Stimulated activated CD4-positive, alpha-beta T cell treated with anti-CD3 and anti-CD28 coated beads, Interleukin-2, amount 100 ng/mL, for 24 hours (primary cell): ENCODE results near the gene SEPTIN5.

Experiments used
- DNase-seq, 2 donors: peaks; one replicate each; pipeline ENCODE4 v3.0.0-alpha.2; 2020

SEPTIN5 gene

DNA sequence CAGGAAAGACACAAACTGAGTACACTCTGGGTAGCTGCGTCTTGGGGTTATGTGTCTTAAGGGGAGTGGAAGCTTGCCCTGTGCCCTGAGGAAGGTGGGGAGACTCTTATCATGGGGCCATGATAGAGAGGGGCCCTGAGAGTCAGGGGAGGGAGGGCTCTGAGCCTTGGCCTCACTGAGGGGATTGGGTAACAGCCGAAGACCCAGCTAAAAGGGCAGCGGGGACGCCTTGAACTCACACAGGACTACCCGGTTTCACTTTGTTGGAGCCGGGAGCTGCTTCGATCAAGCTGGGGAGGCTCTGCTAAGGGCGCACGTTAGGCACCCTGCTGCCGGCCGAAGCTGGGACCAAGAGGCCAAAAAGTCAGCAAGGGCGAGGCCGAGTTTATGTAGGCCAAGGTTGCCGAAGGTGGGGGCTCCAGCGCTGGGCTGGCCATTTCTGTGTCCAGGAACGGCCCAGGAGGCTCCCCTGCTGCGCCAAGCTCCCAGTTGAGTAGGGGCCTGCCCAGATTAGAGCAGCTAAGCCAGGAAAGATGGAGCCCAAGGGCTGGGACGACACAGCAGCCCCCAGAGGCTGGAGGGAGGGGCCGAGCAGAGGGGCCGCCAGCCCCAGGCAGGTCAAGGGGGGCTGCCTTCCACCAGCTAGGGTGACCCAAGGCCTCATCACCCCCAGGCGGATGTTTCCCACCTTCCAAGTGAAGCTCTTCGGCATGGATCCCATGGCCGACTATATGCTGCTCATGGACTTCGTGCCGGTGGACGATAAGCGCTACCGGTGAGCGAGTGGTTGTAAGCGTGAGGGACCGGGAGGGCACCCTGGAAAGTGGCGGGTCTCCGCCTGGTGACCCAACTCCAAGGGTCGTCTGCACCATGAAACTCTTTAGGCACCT lies 48.5 kb downstream of the SEPTIN5 start:
- no peak for DNase-seq

DNA sequence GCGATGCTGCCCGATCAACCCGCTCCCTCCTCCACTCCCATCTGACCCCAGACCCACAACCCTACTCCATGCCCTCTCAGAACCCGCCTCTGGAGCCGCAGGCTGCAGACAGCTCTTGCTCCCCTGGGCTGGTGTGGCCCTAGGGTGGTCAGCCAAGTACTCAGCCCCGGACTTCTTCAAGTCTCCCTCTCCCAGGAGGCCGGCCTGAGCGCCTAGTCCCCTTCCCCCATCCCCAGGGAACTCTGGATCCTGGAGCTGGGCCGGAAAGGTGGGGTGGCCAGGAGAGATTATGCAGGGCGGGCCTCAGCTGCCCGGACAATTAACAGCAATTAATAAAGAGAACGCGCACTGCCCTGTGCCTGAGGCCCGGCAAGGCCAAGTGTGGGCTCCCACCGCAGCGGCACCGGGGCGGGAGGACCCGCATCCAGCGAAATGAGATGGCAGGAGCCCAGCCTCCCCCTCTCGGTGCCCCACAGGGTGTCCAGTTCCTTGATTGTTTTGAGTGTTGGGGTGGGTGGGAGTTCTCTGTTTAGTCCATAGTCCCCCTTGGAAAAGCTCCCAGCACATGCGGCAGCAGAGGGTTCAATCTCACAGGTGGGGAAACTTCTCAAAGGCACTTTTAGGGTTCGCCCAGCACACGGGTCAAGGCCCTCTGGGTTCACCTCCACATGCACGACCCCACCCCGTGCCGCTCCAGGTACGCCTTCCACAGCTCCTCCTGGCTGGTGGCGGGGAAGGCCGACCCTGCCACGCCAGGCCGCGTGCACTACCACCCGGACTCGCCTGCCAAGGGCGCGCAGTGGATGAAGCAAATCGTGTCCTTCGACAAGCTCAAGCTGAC lies 49.4 kb downstream of the SEPTIN5 start:
- DNase-seq, result no peak

GRCh38 chr22:19764299-19764593 lies 49.9 kb downstream of the SEPTIN5 start:
- no peak for DNase-seq

- DNase-seq, result no peak
These were observed 50.6 kb downstream of the SEPTIN5 start for GRCh38 chr22:19764636-19765476.

DNA sequence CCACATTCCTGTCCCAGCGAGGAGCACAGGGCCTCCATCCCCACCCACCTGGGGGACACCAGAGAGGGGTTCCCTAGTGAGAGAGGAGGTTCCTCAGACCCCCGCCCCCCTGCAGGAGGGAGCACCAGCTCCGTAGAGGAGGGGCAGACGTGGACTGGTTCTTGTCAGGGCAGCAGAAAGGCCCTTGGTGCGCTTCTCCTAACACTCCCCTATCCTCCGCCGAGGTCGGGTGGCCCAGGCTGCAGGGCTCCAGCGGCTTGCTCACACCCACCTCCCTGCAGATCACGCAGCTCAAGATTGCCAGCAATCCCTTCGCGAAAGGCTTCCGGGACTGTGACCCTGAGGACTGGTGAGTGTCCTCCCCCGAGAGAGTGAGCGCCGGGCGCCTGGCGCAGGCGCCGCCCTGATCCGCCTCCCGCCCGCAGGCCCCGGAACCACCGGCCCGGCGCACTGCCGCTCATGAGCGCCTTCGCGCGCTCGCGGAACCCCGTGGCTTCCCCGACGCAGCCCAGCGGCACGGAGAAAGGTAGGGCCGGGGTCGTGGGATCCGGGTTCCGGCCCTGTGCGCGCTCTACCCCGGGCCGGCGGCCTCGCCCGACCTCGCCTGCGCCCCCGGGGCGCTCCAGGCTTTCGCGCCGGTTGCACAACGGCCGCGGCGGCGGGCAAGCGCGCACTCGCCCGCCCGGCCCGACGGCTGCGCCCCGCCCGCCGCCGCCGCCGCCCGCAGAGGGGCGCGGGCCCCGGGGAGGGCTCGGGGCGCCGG lies 51.4 kb downstream of the SEPTIN5 start:
- DNase-seq, result peak in 1 of 2 donors; percentile 28

GRCh38 chr22:19766240-19766510 lies 51.9 kb downstream of the SEPTIN5 start:
- DNase-seq, result no peak

- DNase-seq, result peak; percentile 44 to 68
These were observed 52.5 kb downstream of the SEPTIN5 start for GRCh38 chr22:19766511-19767426.

DNA sequence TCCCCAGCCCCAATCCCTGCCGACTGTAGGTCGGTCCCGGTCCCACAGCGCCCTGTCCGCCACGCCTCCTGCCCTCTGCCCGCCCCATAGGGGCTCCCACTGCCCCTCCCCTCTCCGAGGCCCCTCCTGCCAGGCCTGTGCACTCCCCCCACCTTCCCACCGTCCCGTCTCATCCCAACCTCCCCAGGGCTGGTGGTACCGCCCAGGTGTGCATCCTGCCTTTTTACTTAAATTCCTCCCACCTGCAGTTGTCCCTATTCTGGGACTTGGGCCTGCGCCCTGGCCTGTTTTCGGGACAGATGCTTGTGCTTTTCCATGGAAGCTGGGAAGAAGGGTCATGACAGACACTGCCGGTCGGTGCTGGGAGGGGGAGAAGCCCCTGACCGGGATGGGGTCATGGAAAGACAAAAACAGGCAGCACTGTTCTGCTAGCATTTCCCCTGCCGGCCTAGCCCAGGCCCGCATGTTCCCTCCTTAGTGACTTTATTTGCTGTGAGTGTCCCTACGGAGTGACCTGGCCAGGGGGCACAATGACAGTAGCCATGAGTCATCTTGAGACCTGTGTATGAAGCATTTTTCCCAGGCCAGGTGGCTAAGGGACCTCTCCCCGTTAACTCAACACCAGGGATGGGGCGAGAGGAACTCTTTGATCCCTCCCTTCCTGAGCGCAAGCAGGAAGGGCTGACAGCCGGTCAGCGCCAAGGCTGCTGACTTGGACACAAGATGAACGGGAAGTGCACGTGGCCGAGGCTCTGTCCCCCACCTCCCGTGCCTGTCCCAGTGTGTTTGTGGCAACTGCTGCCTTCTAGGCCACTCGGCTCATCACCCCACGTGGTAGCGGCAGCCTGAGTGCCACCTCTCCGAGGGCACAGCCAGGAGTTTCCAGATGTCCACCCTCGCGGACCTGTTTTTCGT lies 53.4 kb downstream of the SEPTIN5 start:
- DNase-seq, result no peak

DNA sequence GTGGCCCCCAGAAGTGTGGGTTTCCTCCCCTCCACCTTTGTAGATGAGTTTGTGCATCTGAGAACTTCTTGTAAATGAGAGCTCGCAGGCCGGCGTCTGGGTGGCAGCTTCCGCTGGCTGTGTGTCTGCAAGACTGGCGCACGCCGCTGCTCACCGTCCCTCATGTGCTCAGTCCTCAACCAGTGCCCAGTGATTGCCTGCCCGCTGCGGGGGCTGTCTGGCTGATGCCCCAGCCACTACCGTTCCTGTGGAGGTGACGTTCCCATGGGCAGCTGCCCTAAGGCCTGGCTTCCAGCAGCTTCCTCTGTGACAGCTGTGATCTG lies 55.1 kb downstream of the SEPTIN5 start:
- DNase-seq, result no peak

DNA sequence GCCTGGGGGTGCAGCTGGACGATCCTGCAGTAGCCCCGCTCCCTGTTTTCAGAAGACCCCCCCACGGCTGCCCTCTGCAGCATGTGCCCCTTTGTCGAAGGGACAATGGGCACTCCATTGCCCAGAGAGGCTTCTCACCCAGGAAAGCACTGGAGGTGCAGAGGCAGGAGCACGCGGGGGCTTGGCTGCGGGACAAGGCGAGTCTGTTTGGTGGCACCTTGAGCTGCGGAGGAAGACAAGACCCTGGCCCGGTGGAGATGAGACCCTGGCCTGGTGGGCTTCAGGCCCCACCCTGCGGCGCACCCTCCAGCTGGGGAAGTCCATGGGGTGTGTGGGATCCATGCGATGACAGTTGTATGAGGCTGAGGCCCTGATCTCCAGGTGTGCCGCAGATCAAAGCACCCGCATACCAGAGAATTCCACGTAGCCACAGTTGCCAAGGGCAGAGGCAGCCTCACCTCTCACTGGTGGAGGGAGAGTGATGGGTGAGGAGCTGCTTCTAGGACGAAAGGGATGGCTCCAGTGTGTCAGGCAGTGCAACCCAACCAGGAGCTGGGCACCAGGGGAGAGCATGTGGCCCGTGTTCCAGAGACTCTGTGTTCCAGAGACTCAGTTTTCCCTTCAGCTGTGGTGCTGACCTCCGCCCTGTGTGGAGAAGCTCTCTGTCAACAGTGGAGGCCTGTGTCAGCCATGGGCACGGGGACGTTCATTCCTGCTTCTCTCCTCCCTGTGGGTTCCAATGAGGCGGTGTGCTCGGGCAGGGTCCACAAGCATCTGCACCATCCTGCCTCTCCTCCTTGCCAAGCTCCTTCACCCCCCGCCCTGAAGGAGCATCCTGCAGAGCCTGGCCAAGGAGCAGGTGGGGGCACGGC lies 56.3 kb downstream of the SEPTIN5 start:
- no peak for DNase-seq

- no peak for DNase-seq
These were observed 58.0 kb downstream of the SEPTIN5 start for GRCh38 chr22:19772422-19772672.
